ENCODE results near the gene ADTRP.

DNA sequence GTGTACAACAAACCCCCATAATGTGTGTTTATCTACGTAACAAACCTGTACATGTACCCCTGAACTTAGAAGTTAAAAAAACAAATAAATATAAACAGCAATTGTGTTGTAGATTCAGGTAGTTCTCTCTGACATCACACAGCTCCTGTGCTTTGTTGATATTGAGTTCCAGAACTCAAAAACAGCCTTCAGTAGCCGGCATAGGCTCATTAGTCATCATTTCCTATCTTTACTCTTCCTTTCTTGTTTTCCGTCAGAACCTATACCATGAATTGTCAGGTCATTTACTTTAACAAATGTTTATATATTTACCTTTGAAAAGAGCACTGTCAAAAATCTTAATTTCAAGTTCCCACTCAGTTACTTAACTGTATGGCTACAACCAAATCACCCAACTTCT lies 88.8 kb downstream of the ADTRP start:
- TF ChIP-seq CTCF (IDR thresholded peaks at IDR 0.05 in 8 of 11, conservative IDR thresholded peaks at IDR 0.05 in 3 of 11) (no peak), POLR2A (IDR thresholded peaks at IDR 0.05) (no peak)
